Measurements from ENCODE around the gene RAB29.

RAB29 gene

GRCh38 chr1:205794011-205794730 is 18.9 kb upstream of the RAB29 start:
- no peak for DNase-seq

GRCh38 chr1:205792961-205793673 is 17.8 kb upstream of the RAB29 start:
- DNase-seq, result no peak

GRCh38 chr1:205792481-205792881 is 17.2 kb upstream of the RAB29 start:
- DNase-seq, result no peak

GRCh38 chr1:205791568-205792180 is 16.4 kb upstream of the RAB29 start:
- DNase-seq, result peak; percentile 49

- DNase-seq, result no peak
Measured at GRCh38 chr1:205787287-205787916, 12.1 kb upstream of the RAB29 start.

GRCh38 chr1:205786601-205787000 is 11.3 kb upstream of the RAB29 start:
- no peak for DNase-seq

- DNase-seq, result no peak
Measured at GRCh38 chr1:205785446-205785845, 10.2 kb upstream of the RAB29 start.

GRCh38 chr1:205783904-205784303 is 8.6 kb upstream of the RAB29 start:
- DNase-seq, result no peak

GRCh38 chr1:205783433-205783795 is 8.1 kb upstream of the RAB29 start:
- no peak for DNase-seq

- DNase-seq, result no peak
Measured at GRCh38 chr1:205782627-205783432, 7.5 kb upstream of the RAB29 start.

GRCh38 chr1:205780335-205780734 is 5.1 kb upstream of the RAB29 start:
- no peak for DNase-seq

GRCh38 chr1:205777994-205778393 is 2.7 kb upstream of the RAB29 start:
- no peak for DNase-seq

GRCh38 chr1:205775717-205776056 is 405 bp upstream of the RAB29 start:
- no peak for DNase-seq

GRCh38 chr1:205774198-205775014 is 876 bp downstream of the RAB29 start:
- peak; percentile 6 for DNase-seq

- DNase-seq, result no peak
Measured at GRCh38 chr1:205772607-205773032, 2.7 kb downstream of the RAB29 start.

- DNase-seq, result no peak
Measured at GRCh38 chr1:205770618-205771017, 4.7 kb downstream of the RAB29 start.

GRCh38 chr1:205769641-205770365 is 5.5 kb downstream of the RAB29 start:
- DNase-seq, result no peak

- no peak for DNase-seq
Measured at GRCh38 chr1:205767248-205767647, 8.0 kb downstream of the RAB29 start.

- no peak for DNase-seq
Measured at GRCh38 chr1:205766570-205766969, 8.7 kb downstream of the RAB29 start.

GRCh38 chr1:205766038-205766437 is 9.2 kb downstream of the RAB29 start:
- no peak for DNase-seq

- DNase-seq, result no peak
Measured at GRCh38 chr1:205764578-205764977, 10.7 kb downstream of the RAB29 start.
